SK-N-SH (cell line): ENCODE measurements around the gene IZUMO4. TPM values are rescaled to one million over a fixed set of nuclear protein-coding genes. Genes with fewer than 3 reads are reported as not detected.

Experiments
- CTCF ChIA-PET: fragments of 300-600, 350-600 bp; formaldehyde crosslinking; extraction: SDS; loops from one replicate; lab custom pipeline; 2021; lab: Yijun Ruan, JAX
- POLR2A ChIA-PET: fragments of 350-600 bp; sonication (Branson Sonifier 250); formaldehyde crosslinking; extraction: SDS; loops from one replicate; lab custom pipeline; 2020; ENCODE audit warnings: antibody characterized with exemption, inconsistent platforms; lab: Yijun Ruan, JAX
- DNase-seq: peaks from one replicate; pipeline ENCODE4 v3.0.0; 2012
- H2AFZ ChIP-seq: fragments of 200-600 bp; sonication (generic); 2 replicates; pipeline ENCODE4 v1.8.1; 2016; ENCODE audit warnings: antibody characterized with exemption, mild to moderate bottlenecking, low read depth
- H3F3A ChIP-seq: fragments of 200-600 bp; sonication (generic); replicated peaks from 2 replicates; pipeline ENCODE3; 2016; ENCODE audit warnings: antibody characterized with exemption, mild to moderate bottlenecking; ENCODE audit not compliant: insufficient read depth
- H3K27ac ChIP-seq, 2 experiments: fragments of 200-500 bp in 1 of 2; fragments of 200-600 bp in 1 of 2; sonication (Bioruptor generic) in 1 of 2; sonication (generic), shearing (Covaris generic) in 1 of 2; 2 replicates each; pipeline versions ENCODE4 v1.5.1 to v1.6.1; 2014 to 2016; ENCODE audit warnings: low read depth in 2 of 2, inconsistent platforms in 1 of 2, low read length in 1 of 2, mild to moderate bottlenecking in 1 of 2, mixed read lengths in 1 of 2
- H3K27me3 ChIP-seq: fragments of 200-600 bp; sonication (generic), shearing (Covaris generic); 2 replicates; pipeline ENCODE4 v1.6.1; 2016; ENCODE audit warnings: mixed run types; ENCODE audit not compliant: insufficient read depth
- H3K36me3 ChIP-seq, 2 experiments: fragments of 200-500 bp in 1 of 2; fragments of 200-600 bp in 1 of 2; sonication (Bioruptor generic) in 1 of 2; sonication (generic) in 1 of 2; replicated peaks in 1 of 2; 2 replicates each; pipeline versions ENCODE3 to v1.5.1; 2014 to 2016; ENCODE audit warnings: low read length in 1 of 2, mild to moderate bottlenecking in 1 of 2; ENCODE audit not compliant: insufficient read depth in 2 of 2, control insufficient read depth in 1 of 2
- H3K4me1 ChIP-seq, 2 experiments: fragments of 200-500 bp in 1 of 2; fragments of 200-600 bp in 1 of 2; sonication (Bioruptor generic) in 1 of 2; sonication (generic), shearing (Covaris generic) in 1 of 2; 2 replicates each; pipeline versions ENCODE4 v1.5.1 to v1.6.1; 2014 to 2016; ENCODE audit warnings: low read depth in 1 of 2, low read length in 1 of 2, mixed run types in 1 of 2; ENCODE audit not compliant: insufficient read depth in 2 of 2, control insufficient read depth in 1 of 2
- H3K4me2 ChIP-seq: fragments of 200-600 bp; sonication (generic), shearing (Covaris generic); 2 replicates; pipeline ENCODE4 v1.6.1; 2017; ENCODE audit warnings: mixed run types
- H3K4me3 ChIP-seq, 2 experiments: fragments of 200-500 bp in 1 of 2; fragments of 200-600 bp in 1 of 2; sonication (Bioruptor generic) in 1 of 2; sonication (generic), shearing (Covaris generic) in 1 of 2; 2 replicates each; pipeline versions ENCODE4 v1.5.1 to v1.8.1; 2014 to 2016; ENCODE audit warnings: low read depth in 2 of 2, inconsistent platforms in 1 of 2, low read length in 1 of 2, mild to moderate bottlenecking in 1 of 2, mixed read lengths in 1 of 2, moderate library complexity in 1 of 2
- H3K79me2 ChIP-seq: fragments of 200-600 bp; sonication (generic); 2 replicates; pipeline ENCODE4 v1.8.1; 2017; ENCODE audit warnings: mild to moderate bottlenecking; ENCODE audit not compliant: insufficient read depth
- H3K9ac ChIP-seq: fragments of 200-600 bp; sonication (generic); 2 replicates; pipeline ENCODE4 v1.6.1; 2017; ENCODE audit warnings: mixed run types
- H3K9me2 ChIP-seq: fragments of 200-600 bp; sonication (generic); 2 replicates; pipeline ENCODE4 v1.6.1; 2017; ENCODE audit warnings: mixed run types
- H3K9me3 ChIP-seq: fragments of 200-600 bp; sonication (generic); 2 replicates; pipeline ENCODE4 v1.6.1; 2017; ENCODE audit warnings: mixed run types, mild to moderate bottlenecking, moderate library complexity
- H4K20me1 ChIP-seq: fragments of 200-600 bp; sonication (generic); 2 replicates; pipeline ENCODE4 v1.6.1; 2017; ENCODE audit warnings: mild to moderate bottlenecking, mixed run types; ENCODE audit not compliant: insufficient read depth
- CHD2 ChIP-seq: fragments of 150-350 bp; IDR thresholded peaks from 2 replicates; pipeline ENCODE4 v1.6.1; 2018; ENCODE audit warnings: low read length; ENCODE audit not compliant: partially characterized antibody
- ELF1 ChIP-seq: IDR thresholded peaks from 2 replicates; pipeline ENCODE4 v1.4.0; 2012
- JUND ChIP-seq: IDR thresholded peaks from 2 replicates; pipeline ENCODE4 v1.4.0; 2012
- MEF2A ChIP-seq: IDR thresholded peaks from 2 replicates; pipeline ENCODE4 v1.4.0; 2012; ENCODE audit warnings: low read depth, borderline replicate concordance
- MXI1 ChIP-seq: IDR thresholded peaks from 2 replicates; pipeline ENCODE4 v1.6.1; 2012; ENCODE audit warnings: mild to moderate bottlenecking, low read depth, low read length, improper control_type of control experiment
- NRF1 ChIP-seq: IDR thresholded peaks from 2 replicates; pipeline ENCODE4 v1.6.1; 2012; ENCODE audit warnings: low read depth, mild to moderate bottlenecking, low read length
- RAD21 ChIP-seq: IDR thresholded peaks from 2 replicates; pipeline ENCODE4 v1.6.1; 2012; ENCODE audit warnings: mild to moderate bottlenecking, low read length
- SMC3 ChIP-seq: IDR thresholded peaks from 2 replicates; pipeline ENCODE4 v1.6.1; 2012; ENCODE audit warnings: low read depth, low read length, improper control_type of control experiment
- TCF12 ChIP-seq: IDR thresholded peaks from 2 replicates; pipeline ENCODE4 v1.4.0; 2012
- TEAD4 ChIP-seq: IDR thresholded peaks from 2 replicates; pipeline ENCODE4 v1.4.0; 2012; ENCODE audit warnings: mild to moderate bottlenecking, borderline replicate concordance; ENCODE audit not compliant: insufficient read depth
- WGBS: methylation state at CpG from one replicate; pipeline ENCODE4 v1.1.6; 2017; ENCODE audit warnings: low lambda C conversion rate; 5-methylcytosine and 5-hydroxymethylcytosine counted together
- polyA plus RNA-seq, 3 experiments: library from polyadenylated mRNA; depleted of rRNA; stranded (reverse); fragments of >200 nt; gene quantifications; 2 replicates each; pipeline ENCODE4 v1.2.3, GENCODE V29; 2012
- TF ChIP-seq, protein P1 (sequence below): IDR thresholded peaks from 2 replicates; pipeline ENCODE4; 2012

IZUMO4 gene
- polyA plus RNA-seq, 1 of the 3 experiments (the other 2 are of a cell fraction): 4.6 TPM

DNA sequence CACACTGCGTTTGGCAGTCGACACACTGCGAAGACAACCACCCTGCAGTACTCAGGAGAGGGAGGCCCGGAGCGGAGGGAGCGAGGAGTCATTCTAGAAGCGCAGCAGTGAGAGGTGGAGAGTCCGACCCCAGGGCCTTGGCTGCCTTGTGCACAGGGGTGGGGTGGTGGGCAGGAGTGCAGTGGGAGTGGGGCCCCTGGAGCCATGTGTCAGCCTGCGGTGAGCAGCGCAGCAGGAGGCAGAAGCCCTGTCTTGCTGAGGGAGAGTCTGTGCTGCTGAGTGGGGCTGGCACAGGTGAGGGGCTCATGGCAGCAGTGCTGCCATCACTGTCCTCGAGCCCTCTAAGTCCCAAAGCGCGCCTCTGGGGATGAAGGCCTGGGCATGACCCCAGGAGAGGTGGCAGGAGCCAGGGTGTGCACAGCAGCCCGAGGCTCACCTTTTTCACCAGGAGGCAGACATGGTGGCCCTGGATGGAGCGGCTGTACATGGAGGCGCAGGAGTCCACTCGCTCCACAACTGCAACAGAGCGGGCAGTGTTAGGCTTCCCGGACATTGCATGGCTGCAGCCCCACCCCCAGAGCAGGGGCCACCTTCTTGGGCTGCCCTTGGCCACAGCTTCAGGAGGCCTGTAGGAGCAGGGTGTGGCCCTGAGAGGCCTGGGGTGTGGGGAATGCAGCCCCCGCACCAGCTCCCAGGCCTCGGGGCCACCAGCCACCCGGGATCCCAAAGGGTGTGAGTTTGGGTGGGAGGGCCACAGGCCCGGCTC is 11.7 kb downstream of the IZUMO4 start:
- H3K36me3 ChIP-seq: peaks cover 16 to 57% of the 10 kb centered on the region in 2 experiments
- ChIA-PET POLR2A (no interaction called here), CTCF (interaction anchor here (1.3 kb wide), 1 partner anchor 10 kb away, joined by 3 read pairs; no protein-coding TSS in a partner anchor)
- H3K4me3 ChIP-seq: no peak overlapping the region
- H3K27ac ChIP-seq: no peak overlapping the region
- H4K20me1 ChIP-seq: peaks cover 13% of the 10 kb centered on the region
- H3F3A ChIP-seq: peaks cover 4% of the 10 kb centered on the region
- peaks cover 28% of the 10 kb centered on the region for H3K79me2 ChIP-seq
- 95% methylated on average over 12 of the region's 23 CpGs for WGBS
- no peaks in the 10 kb centered on the region for H3K27me3 ChIP-seq
- no peak for DNase-seq
- H2AFZ ChIP-seq: no peak overlapping the region
- TF ChIP-seq MEF2A (no peak), RAD21 (no peak), MXI1 (no peak), TCF12 (no peak), SMC3 (no peak), TEAD4 (no peak)
- TF ChIP-seq, all 33 proteins: peak for 0
- Histone ChIP-seq H3K9ac (no peak overlapping the region), H3K4me2 (no peak overlapping the region), H3K4me1 (no peaks in the 10 kb centered on the region), H3K9me3 (no peaks in the 10 kb centered on the region), H3K9me2 (no peaks in the 10 kb centered on the region)

DNA sequence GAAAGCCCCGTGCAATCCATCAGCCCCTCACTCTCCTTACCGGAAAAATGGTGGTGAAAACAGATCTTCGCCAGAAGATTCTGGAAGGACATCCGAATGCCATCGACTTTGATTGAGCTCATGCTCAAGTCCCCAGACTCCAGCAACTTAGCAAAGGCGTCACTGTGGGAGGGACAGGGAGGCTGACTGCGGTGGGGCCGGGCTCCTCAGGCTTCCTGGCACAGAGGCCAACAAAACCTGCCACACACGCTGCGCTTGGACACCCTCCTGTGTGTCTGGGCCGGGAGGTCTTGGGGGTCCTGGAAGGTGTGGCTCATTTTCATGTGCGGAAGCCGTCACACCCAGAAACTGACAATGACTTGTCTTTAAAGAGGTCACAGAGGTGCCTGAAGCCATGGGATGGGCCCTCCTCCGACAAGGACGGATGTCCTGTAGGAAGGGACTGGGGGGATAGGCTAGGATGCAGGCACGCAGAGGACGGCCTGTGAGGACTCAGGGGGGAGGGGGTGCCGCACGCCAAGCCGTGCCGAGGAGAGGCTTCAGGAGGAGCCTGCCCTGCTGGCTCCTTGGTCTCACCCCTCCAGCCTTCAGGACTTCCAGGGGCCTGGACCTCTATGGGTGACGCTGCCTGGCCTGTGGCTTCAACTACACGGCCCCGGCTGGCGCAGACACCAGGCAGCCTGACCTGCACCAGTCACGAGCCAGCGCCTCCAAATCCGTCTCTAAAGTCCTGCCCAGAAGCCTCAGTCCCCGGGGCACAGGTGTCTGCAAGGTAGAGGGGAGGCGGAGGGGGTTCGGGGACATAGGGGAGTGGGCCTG is 12.5 kb downstream of the IZUMO4 start:
- H3K4me1 ChIP-seq: no peaks in the 10 kb centered on the region
- H3K9ac ChIP-seq: no peak overlapping the region
- no peak for DNase-seq
- H3K9me2 ChIP-seq: no peaks in the 10 kb centered on the region
- 97% methylated on average over 16 of the region's 31 CpGs for WGBS
- H3K4me3 ChIP-seq: no peak overlapping the region
- no peak overlapping the region for H2AFZ ChIP-seq
- H3K9me3 ChIP-seq: no peaks in the 10 kb centered on the region
- H3K79me2 ChIP-seq: peaks cover 22% of the 10 kb centered on the region
- CTCF ChIA-PET: interaction anchor here (1.3 kb wide), 1 partner anchor 9 kb away, joined by 3 read pairs; no protein-coding TSS in a partner anchor
- peaks cover 4% of the 10 kb centered on the region for H3F3A ChIP-seq
- H3K4me2 ChIP-seq: no peak overlapping the region
- POLR2A ChIA-PET: no interaction called here
- H3K36me3 ChIP-seq: peaks cover 16 to 65% of the 10 kb centered on the region in 2 experiments
- H3K27me3 ChIP-seq: no peaks in the 10 kb centered on the region
- H4K20me1 ChIP-seq: peaks cover 5% of the 10 kb centered on the region
- no peak for TF ChIP-seq SMC3
- no peak for TF ChIP-seq MEF2A
- no peak for TF ChIP-seq CHD2
- no peak for TF ChIP-seq NRF1
- TF ChIP-seq JUND: no peak
- TF ChIP-seq MXI1: no peak
- TF ChIP-seq, protein P1, sequence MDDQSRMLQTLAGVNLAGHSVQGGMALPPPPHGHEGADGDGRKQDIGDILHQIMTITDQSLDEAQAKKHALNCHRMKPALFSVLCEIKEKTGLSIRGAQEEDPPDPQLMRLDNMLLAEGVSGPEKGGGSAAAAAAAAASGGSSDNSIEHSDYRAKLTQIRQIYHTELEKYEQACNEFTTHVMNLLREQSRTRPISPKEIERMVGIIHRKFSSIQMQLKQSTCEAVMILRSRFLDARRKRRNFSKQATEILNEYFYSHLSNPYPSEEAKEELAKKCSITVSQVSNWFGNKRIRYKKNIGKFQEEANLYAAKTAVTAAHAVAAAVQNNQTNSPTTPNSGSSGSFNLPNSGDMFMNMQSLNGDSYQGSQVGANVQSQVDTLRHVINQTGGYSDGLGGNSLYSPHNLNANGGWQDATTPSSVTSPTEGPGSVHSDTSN: no peak
- TF ChIP-seq ELF1: no peak
- no peak overlapping the region for H3K27ac ChIP-seq
